Mesothelial cell of epicardium (in vitro differentiated cells): ENCODE results near the gene DELE1. TPM values are rescaled to one million over a fixed set of nuclear protein-coding genes. Genes with fewer than 3 reads are reported as not detected.
"Not testable (repeated sequence)": the region's sequence is repeated elsewhere in the genome, so short reads cannot be mapped to it uniquely, and the experiment has no call there.

Experiments
- DNase-seq, 2 experiments: peaks; one replicate each; pipeline ENCODE4 v3.0.0; 2021; ENCODE audit warnings: low spot score in 2 of 2; ENCODE audit not compliant: unreplicated experiment in 2 of 2
- H3K27ac Mint-ChIP-seq: 2 replicates; pipeline ENCODE4 v1.8.0; 2021; ENCODE audit warnings: mixed read lengths
- H3K27me3 Mint-ChIP-seq: 2 replicates; pipeline ENCODE4 v1.8.0; 2021; ENCODE audit warnings: low read depth, mixed read lengths
- H3K36me3 Mint-ChIP-seq: 2 replicates; pipeline ENCODE4 v1.8.0; 2021; ENCODE audit warnings: mixed read lengths
- H3K4me1 Mint-ChIP-seq: 2 replicates; pipeline ENCODE4 v1.8.0; 2021; ENCODE audit warnings: mixed read lengths
- H3K4me3 Mint-ChIP-seq: 2 replicates; pipeline ENCODE4 v1.8.0; 2021; ENCODE audit warnings: mild to moderate bottlenecking, moderate library complexity, mixed read lengths
- H3K9me3 Mint-ChIP-seq: 2 replicates; pipeline ENCODE4 v1.8.0; 2021; ENCODE audit warnings: mixed read lengths
- CTCF ChIP-seq: fragments of 200-600 bp; sonication (generic); IDR thresholded peaks from one replicate; pipeline ENCODE4 v1.5.0; 2021; ENCODE audit warnings: antibody characterized with exemption; ENCODE audit not compliant: unreplicated experiment
- total RNA-seq: library from RNA; stranded (reverse); gene quantifications from 3 replicates; pipeline ENCODE4 v1.2.1, GENCODE V29; 2021

The DELE1 gene
- total RNA-seq, 1 donor from 2014 or later = 91.5 TPM

- no peak overlapping the region for H3K27ac Mint-ChIP-seq
These were observed 2.9 kb upstream of the DELE1 start for GRCh38 chr5:141920771-141921170.

GRCh38 chr5:141922827-141923447 lies 734 bp upstream of the DELE1 start:
- H3K4me3 Mint-ChIP-seq = peak overlapping the region; percentile 68
- not testable (repeated sequence) for H3K27me3 Mint-ChIP-seq, H3K9me3 Mint-ChIP-seq, DNase-seq
- peaks cover 17% of the 10 kb centered on the region for H3K36me3 Mint-ChIP-seq
- H3K4me1 Mint-ChIP-seq = peaks cover 12% of the 10 kb centered on the region
- peak overlapping the region; percentile 96 for H3K27ac Mint-ChIP-seq

More at GRCh38 chr5:141920771-141921170, 2.9 kb upstream of the DELE1 start:
- no peak for TF ChIP-seq CTCF
- peaks cover 6% of the 10 kb centered on the region for H3K36me3 Mint-ChIP-seq
- peaks cover 12% of the 10 kb centered on the region for H3K4me1 Mint-ChIP-seq
- H3K9me3 Mint-ChIP-seq = no peaks in the 10 kb centered on the region
- peaks cover 19% of the 10 kb centered on the region for H3K27me3 Mint-ChIP-seq
- no peak overlapping the region for H3K4me3 Mint-ChIP-seq
- DNase-seq = no peak

- TF ChIP-seq CTCF = no peak
- H3K27me3 Mint-ChIP-seq = no peaks in the 10 kb centered on the region
- H3K4me3 Mint-ChIP-seq = no peak overlapping the region
- H3K36me3 Mint-ChIP-seq = peaks cover 41% of the 10 kb centered on the region
- H3K27ac Mint-ChIP-seq = no peak overlapping the region
- no peaks in the 10 kb centered on the region for H3K9me3 Mint-ChIP-seq
- DNase-seq = no peak
- H3K4me1 Mint-ChIP-seq = peaks cover 12% of the 10 kb centered on the region
These were observed 2.8 kb downstream of the DELE1 start for GRCh38 chr5:141926434-141926833.

- H3K4me3 Mint-ChIP-seq = no peak overlapping the region
- no peaks in the 10 kb centered on the region for H3K9me3 Mint-ChIP-seq
- no peaks in the 10 kb centered on the region for H3K27me3 Mint-ChIP-seq
- TF ChIP-seq CTCF = no peak
- H3K36me3 Mint-ChIP-seq = peaks cover 49% of the 10 kb centered on the region
- H3K4me1 Mint-ChIP-seq = peaks cover 7% of the 10 kb centered on the region
- no peak overlapping the region for H3K27ac Mint-ChIP-seq
- DNase-seq = no peak
These were observed 4.4 kb downstream of the DELE1 start for GRCh38 chr5:141928051-141928450.

GRCh38 chr5:141929398-141930058 lies 5.9 kb downstream of the DELE1 start:
- DNase-seq = no peak
- peaks cover 4% of the 10 kb centered on the region for H3K4me1 Mint-ChIP-seq
- H3K4me3 Mint-ChIP-seq = no peak overlapping the region
- no peaks in the 10 kb centered on the region for H3K27me3 Mint-ChIP-seq
- H3K9me3 Mint-ChIP-seq = no peaks in the 10 kb centered on the region
- H3K27ac Mint-ChIP-seq = no peak overlapping the region
- peaks cover 49% of the 10 kb centered on the region for H3K36me3 Mint-ChIP-seq
- TF ChIP-seq CTCF = no peak

- Mint-ChIP-seq H3K27me3 (no peaks in the 10 kb centered on the region), H3K4me1 (peaks cover 2% of the 10 kb centered on the region), H3K4me3 (no peak overlapping the region), H3K36me3 (peaks cover 47% of the 10 kb centered on the region), H3K9me3 (no peaks in the 10 kb centered on the region), H3K27ac (no peak overlapping the region)
- no peak for DNase-seq
- no peak for TF ChIP-seq CTCF
These were observed 8.0 kb downstream of the DELE1 start for GRCh38 chr5:141931694-141932093.
